ENCODE data around the gene CDH23. TPM values are rescaled to one million over a fixed set of nuclear protein-coding genes. Genes with fewer than 3 reads are reported as not detected.

Gene CDH23
- total RNA-seq, 4 donors from 2014 or later: 2.9 to 16.1 (median 5.9) TPM

DNA sequence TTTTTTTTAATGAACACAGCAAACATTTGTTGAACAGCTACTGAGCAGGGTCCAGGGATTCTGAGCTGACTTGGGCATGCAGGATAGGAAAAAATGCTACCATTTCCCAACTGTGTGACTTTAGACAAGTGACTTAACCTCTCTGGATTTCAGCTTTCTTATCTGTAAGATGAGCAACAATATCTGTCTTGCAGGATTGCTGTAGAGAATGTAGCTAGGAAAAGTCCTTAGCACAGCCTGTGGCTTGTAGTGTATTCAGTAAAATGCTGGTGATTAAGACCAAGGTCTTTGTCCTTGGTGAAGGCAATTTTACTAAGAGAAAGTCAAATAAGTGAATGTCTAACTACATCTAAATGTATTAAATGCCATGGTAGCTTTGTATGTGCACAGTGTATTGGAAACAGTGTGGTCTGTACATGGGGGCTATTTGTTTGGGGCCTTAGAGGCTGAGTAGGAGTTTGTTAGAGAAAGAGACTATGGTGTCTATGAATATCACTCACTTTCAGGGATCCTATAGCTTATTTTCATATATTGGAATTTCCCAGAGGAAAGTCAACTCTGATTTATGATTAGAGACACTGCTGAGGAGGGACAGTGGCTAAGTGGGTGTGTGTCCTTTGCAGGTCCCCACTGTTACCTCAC, 118.9 kb downstream of the CDH23 start:
- TF ChIP-seq, protein P1, sequence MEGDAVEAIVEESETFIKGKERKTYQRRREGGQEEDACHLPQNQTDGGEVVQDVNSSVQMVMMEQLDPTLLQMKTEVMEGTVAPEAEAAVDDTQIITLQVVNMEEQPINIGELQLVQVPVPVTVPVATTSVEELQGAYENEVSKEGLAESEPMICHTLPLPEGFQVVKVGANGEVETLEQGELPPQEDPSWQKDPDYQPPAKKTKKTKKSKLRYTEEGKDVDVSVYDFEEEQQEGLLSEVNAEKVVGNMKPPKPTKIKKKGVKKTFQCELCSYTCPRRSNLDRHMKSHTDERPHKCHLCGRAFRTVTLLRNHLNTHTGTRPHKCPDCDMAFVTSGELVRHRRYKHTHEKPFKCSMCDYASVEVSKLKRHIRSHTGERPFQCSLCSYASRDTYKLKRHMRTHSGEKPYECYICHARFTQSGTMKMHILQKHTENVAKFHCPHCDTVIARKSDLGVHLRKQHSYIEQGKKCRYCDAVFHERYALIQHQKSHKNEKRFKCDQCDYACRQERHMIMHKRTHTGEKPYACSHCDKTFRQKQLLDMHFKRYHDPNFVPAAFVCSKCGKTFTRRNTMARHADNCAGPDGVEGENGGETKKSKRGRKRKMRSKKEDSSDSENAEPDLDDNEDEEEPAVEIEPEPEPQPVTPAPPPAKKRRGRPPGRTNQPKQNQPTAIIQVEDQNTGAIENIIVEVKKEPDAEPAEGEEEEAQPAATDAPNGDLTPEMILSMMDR (IDR thresholded peaks at IDR 0.05): no peak
- TF ChIP-seq POLR2A (IDR thresholded peaks at IDR 0.05) (no peak), POLR2AphosphoS5 (IDR thresholded peaks at IDR 0.05) (no peak), EP300 (IDR thresholded peaks at IDR 0.05; ENCODE audit: low read depth) (no peak)
- H3K36me3 ChIP-seq: no peaks in the 10 kb centered on the region
- no peaks in the 10 kb centered on the region for H3K9me3 ChIP-seq
- no peaks in the 10 kb centered on the region for H3K4me1 ChIP-seq
- H3K4me3 ChIP-seq: no peak overlapping the region
- DNase-seq: no peak
- in situ Hi-C loops (cut with MboI; ENCODE audit: low pct_ligation_motif_present in 1 of 4, low pct_unique_long_range_greater_than_20kb in 1 of 4, low sequenced_read_pairs in 3 of 4): no loop called here
- intact Hi-C loops (cut with DNase I; ENCODE audit: low total_unique reads): no loop called here
- no peaks in the 10 kb centered on the region for H3K27me3 ChIP-seq
- H3K27ac ChIP-seq: no peak overlapping the region

DNA sequence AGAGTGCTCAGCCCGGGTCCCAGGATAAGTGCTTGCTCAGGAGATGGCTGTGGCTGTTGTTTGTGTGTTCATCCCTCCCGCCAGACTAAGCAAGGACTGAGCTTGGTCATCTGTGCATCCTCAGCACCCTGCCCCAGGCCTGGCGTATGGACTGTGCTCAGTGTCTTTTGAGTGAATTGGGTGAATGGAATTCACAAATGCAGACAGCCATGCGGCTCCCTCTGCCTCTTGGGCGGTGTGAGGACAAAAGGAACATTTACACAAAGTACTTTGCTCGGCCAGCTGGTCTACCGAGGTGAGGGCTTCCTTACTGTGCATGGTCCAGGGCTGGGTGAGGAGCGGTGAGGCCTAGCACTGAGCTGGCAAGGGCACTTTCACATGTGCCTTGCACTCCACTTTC, 120.2 kb downstream of the CDH23 start:
- TF ChIP-seq POLR2A (IDR thresholded peaks at IDR 0.05) (no peak), POLR2AphosphoS5 (IDR thresholded peaks at IDR 0.05) (no peak), EP300 (IDR thresholded peaks at IDR 0.05; ENCODE audit: low read depth) (no peak)
- TF ChIP-seq, protein P1 (IDR thresholded peaks at IDR 0.05): no peak
- intact Hi-C loops (cut with DNase I; ENCODE audit: low total_unique reads): no loop called here
- H3K36me3 ChIP-seq: no peaks in the 10 kb centered on the region
- H3K27me3 ChIP-seq: no peaks in the 10 kb centered on the region
- no peaks in the 10 kb centered on the region for H3K9me3 ChIP-seq
- H3K4me1 ChIP-seq: no peaks in the 10 kb centered on the region
- no peak overlapping the region for H3K27ac ChIP-seq
- no peak for DNase-seq
- in situ Hi-C loops (cut with MboI; ENCODE audit: low pct_ligation_motif_present in 1 of 4, low pct_unique_long_range_greater_than_20kb in 1 of 4, low sequenced_read_pairs in 3 of 4): no loop called here
- H3K4me3 ChIP-seq: no peak overlapping the region
- WGBS, 2 donors (ENCODE audit: low coverage in 1 of 2): 84% methylated on average over 8 of the region's 8 CpGs; no CpG with 5 or more reads in 1 of the 2 donors

DNA sequence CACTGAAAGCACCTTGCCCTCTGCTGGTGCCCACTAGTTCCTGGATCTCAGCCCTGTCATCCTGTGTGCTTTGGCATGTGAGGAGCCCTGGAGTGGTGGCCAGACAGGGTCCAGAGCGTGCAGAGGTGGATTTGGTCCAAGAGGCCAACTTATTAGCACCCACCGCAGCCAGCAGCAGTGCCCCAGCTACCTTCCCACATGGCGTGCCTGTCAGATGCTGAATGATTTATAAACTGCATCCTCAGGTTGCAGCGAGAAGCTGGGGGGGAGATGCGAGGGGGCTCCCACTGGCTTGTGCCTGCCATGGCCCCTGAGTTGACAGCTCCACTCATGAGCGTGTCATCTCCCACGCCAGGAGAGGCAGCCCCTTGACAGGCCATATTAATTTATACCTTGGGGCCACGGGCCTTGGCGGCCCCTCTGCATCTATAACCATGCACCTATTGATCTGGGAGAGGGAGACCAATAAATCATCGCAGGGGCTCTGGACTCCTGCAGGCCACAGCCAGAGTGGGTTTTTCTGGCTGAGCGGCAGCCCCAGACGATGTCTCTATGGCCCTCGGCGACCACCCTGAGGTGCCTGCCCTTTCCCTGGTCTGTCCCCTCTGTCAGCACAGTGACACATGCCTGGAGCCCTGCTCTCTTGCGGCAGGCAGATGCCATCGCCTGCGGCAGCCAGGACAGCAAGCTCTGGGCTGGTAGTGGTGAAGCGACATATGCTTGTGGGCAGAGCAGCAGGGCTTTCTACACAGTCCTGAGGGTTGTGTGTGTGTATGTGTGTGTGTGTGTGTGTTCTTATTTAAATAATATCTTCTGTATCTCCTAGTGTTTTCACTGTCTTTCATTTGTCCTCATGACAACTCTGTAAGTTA, 120.8 kb downstream of the CDH23 start:
- in situ Hi-C loops (cut with MboI; ENCODE audit: low pct_ligation_motif_present in 1 of 4, low pct_unique_long_range_greater_than_20kb in 1 of 4, low sequenced_read_pairs in 3 of 4) (no loop called here), intact Hi-C loops (cut with DNase I; ENCODE audit: low total_unique reads) (no loop called here)
- TF ChIP-seq EP300 (IDR thresholded peaks at IDR 0.05; ENCODE audit: low read depth): no peak
- no peak for TF ChIP-seq POLR2A (IDR thresholded peaks at IDR 0.05)
- no peak for TF ChIP-seq POLR2AphosphoS5 (IDR thresholded peaks at IDR 0.05)
- TF ChIP-seq, protein P1 (IDR thresholded peaks at IDR 0.05): no peak
- H3K36me3 ChIP-seq: no peaks in the 10 kb centered on the region
- DNase-seq: no peak
- H3K27me3 ChIP-seq: no peaks in the 10 kb centered on the region
- no peaks in the 10 kb centered on the region for H3K9me3 ChIP-seq
- no peak overlapping the region for H3K27ac ChIP-seq
- WGBS, 2 donors (ENCODE audit: low coverage in 1 of 2): 88% methylated on average over 15 of the region's 18 CpGs; no CpG with 5 or more reads in 1 of the 2 donors
- H3K4me1 ChIP-seq: no peaks in the 10 kb centered on the region
- H3K4me3 ChIP-seq: no peak overlapping the region

DNA sequence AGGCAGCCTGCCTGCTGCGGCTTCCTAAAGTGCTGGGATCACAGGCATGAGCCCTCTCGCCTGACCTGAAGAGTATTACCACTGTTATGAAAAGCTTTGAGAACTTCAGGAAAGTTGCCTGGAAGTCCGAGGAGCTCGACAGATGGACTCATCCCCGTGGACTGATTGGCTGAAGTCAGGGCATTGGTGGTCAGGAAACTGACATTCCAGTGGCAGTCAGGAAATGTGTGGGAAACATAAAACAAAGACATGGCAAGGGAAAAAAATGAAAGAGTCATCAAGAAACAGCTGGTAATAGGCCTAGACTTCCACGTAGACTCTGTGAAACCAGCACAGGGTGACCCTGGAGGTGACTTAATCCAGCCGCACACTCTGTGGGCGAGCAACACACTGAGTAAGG, 123.3 kb downstream of the CDH23 start:
- no peak for TF ChIP-seq EP300 (IDR thresholded peaks at IDR 0.05; ENCODE audit: low read depth)
- TF ChIP-seq POLR2AphosphoS5 (IDR thresholded peaks at IDR 0.05): no peak
- no peak for TF ChIP-seq POLR2A (IDR thresholded peaks at IDR 0.05)
- TF ChIP-seq, protein P1 (IDR thresholded peaks at IDR 0.05): no peak
- Histone ChIP-seq H3K9me3 (no peaks in the 10 kb centered on the region), H3K4me1 (no peaks in the 10 kb centered on the region), H3K4me3 (no peak overlapping the region), H3K36me3 (no peaks in the 10 kb centered on the region), H3K27me3 (peaks cover 7% of the 10 kb centered on the region), H3K27ac (no peak overlapping the region)
- DNase-seq: no peak
- intact Hi-C loops (cut with DNase I; ENCODE audit: low total_unique reads) (no loop called here), in situ Hi-C loops (cut with MboI; ENCODE audit: low pct_ligation_motif_present in 1 of 4, low pct_unique_long_range_greater_than_20kb in 1 of 4, low sequenced_read_pairs in 3 of 4) (no loop called here)
- 88 to 100% methylated on average over 1 to 8 of the region's 8 CpGs for WGBS, 2 donors (ENCODE audit: low coverage in 1 of 2)

Data from transverse colon (tissue), 4 donors.